ENCODE measurements around the gene CPB2. TPM values are rescaled to one million over a fixed set of nuclear protein-coding genes. Genes with fewer than 3 reads are reported as not detected.

Gene CPB2
- total and polyA plus RNA-seq, 2 of the 8 experiments (the other 6 are each of a cell fraction or from before 2014, with no cell fraction given): not detected

DNA sequence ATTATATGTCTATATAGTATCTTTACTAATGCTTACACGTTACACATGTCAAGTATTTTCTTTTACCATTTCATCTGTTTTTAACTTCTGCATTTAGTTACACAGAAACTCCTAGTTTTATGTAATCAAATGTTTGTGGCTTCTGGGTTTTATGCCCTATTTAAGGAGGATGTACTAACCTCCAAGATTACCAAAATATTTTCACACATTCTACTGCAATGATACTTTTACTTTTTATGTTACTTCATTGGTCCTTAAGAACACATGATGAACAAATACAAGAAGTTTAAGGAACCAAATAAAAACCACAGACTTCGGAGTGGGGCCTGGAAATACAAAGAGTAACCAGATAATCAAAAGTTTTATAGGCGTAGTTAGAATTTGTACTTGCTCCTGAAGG is 89.5 kb downstream of the CPB2 start (continued):
- TF ChIP-seq, protein P1, sequence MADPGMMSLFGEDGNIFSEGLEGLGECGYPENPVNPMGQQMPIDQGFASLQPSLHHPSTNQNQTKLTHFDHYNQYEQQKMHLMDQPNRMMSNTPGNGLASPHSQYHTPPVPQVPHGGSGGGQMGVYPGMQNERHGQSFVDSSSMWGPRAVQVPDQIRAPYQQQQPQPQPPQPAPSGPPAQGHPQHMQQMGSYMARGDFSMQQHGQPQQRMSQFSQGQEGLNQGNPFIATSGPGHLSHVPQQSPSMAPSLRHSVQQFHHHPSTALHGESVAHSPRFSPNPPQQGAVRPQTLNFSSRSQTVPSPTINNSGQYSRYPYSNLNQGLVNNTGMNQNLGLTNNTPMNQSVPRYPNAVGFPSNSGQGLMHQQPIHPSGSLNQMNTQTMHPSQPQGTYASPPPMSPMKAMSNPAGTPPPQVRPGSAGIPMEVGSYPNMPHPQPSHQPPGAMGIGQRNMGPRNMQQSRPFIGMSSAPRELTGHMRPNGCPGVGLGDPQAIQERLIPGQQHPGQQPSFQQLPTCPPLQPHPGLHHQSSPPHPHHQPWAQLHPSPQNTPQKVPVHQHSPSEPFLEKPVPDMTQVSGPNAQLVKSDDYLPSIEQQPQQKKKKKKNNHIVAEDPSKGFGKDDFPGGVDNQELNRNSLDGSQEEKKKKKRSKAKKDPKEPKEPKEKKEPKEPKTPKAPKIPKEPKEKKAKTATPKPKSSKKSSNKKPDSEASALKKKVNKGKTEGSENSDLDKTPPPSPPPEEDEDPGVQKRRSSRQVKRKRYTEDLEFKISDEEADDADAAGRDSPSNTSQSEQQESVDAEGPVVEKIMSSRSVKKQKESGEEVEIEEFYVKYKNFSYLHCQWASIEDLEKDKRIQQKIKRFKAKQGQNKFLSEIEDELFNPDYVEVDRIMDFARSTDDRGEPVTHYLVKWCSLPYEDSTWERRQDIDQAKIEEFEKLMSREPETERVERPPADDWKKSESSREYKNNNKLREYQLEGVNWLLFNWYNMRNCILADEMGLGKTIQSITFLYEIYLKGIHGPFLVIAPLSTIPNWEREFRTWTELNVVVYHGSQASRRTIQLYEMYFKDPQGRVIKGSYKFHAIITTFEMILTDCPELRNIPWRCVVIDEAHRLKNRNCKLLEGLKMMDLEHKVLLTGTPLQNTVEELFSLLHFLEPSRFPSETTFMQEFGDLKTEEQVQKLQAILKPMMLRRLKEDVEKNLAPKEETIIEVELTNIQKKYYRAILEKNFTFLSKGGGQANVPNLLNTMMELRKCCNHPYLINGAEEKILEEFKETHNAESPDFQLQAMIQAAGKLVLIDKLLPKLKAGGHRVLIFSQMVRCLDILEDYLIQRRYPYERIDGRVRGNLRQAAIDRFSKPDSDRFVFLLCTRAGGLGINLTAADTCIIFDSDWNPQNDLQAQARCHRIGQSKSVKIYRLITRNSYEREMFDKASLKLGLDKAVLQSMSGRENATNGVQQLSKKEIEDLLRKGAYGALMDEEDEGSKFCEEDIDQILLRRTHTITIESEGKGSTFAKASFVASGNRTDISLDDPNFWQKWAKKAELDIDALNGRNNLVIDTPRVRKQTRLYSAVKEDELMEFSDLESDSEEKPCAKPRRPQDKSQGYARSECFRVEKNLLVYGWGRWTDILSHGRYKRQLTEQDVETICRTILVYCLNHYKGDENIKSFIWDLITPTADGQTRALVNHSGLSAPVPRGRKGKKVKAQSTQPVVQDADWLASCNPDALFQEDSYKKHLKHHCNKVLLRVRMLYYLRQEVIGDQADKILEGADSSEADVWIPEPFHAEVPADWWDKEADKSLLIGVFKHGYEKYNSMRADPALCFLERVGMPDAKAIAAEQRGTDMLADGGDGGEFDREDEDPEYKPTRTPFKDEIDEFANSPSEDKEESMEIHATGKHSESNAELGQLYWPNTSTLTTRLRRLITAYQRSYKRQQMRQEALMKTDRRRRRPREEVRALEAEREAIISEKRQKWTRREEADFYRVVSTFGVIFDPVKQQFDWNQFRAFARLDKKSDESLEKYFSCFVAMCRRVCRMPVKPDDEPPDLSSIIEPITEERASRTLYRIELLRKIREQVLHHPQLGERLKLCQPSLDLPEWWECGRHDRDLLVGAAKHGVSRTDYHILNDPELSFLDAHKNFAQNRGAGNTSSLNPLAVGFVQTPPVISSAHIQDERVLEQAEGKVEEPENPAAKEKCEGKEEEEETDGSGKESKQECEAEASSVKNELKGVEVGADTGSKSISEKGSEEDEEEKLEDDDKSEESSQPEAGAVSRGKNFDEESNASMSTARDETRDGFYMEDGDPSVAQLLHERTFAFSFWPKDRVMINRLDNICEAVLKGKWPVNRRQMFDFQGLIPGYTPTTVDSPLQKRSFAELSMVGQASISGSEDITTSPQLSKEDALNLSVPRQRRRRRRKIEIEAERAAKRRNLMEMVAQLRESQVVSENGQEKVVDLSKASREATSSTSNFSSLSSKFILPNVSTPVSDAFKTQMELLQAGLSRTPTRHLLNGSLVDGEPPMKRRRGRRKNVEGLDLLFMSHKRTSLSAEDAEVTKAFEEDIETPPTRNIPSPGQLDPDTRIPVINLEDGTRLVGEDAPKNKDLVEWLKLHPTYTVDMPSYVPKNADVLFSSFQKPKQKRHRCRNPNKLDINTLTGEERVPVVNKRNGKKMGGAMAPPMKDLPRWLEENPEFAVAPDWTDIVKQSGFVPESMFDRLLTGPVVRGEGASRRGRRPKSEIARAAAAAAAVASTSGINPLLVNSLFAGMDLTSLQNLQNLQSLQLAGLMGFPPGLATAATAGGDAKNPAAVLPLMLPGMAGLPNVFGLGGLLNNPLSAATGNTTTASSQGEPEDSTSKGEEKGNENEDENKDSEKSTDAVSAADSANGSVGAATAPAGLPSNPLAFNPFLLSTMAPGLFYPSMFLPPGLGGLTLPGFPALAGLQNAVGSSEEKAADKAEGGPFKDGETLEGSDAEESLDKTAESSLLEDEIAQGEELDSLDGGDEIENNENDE (IDR thresholded peaks at IDR 0.05; ENCODE audit: insufficient replicate concordance, low read length): no peak
- TF ChIP-seq CBX8 (IDR thresholded peaks at IDR 0.05; ENCODE audit: borderline replicate concordance, low read depth, low read length): no peak
- no peak for TF ChIP-seq KDM5A (IDR thresholded peaks at IDR 0.05; ENCODE audit: low read length)
- TF ChIP-seq GTF2F1 (IDR thresholded peaks at IDR 0.05; ENCODE audit: borderline replicate concordance, low read depth, low read length): no peak
- TF ChIP-seq, protein P2, sequence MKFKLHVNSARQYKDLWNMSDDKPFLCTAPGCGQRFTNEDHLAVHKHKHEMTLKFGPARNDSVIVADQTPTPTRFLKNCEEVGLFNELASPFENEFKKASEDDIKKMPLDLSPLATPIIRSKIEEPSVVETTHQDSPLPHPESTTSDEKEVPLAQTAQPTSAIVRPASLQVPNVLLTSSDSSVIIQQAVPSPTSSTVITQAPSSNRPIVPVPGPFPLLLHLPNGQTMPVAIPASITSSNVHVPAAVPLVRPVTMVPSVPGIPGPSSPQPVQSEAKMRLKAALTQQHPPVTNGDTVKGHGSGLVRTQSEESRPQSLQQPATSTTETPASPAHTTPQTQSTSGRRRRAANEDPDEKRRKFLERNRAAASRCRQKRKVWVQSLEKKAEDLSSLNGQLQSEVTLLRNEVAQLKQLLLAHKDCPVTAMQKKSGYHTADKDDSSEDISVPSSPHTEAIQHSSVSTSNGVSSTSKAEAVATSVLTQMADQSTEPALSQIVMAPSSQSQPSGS (IDR thresholded peaks at IDR 0.05; ENCODE audit: low read length): no peak
- TF ChIP-seq RBBP5 (IDR thresholded peaks at IDR 0.05; ENCODE audit: borderline replicate concordance, low read depth, low read length): no peak
- no peak for TF ChIP-seq CEBPB (IDR thresholded peaks at IDR 0.05; ENCODE audit: low read depth, low read length)
- TF ChIP-seq SRF (IDR thresholded peaks at IDR 0.05; ENCODE audit: low read depth, low read length): no peak

Data from H1 (cell line).